Lower leg skin (tissue), 3 donors: Measurements from ENCODE around the gene TGM5.

Source experiments
- CTCF ChIP-seq, 3 donors: fragments of 450-650 bp; IDR thresholded peaks; one replicate each; pipeline ENCODE4 v1.5.1; 2016; ENCODE audit warnings: antibody characterized with exemption in 3 of 3, mild to moderate bottlenecking in 3 of 3, moderate library complexity in 2 of 3
- POLR2A ChIP-seq, 2 donors: fragments of 450-650 bp; IDR thresholded peaks; one replicate each; pipeline ENCODE4 v1.6.1; 2016 to 2017; ENCODE audit warnings: antibody characterized with exemption in 2 of 2, mild to moderate bottlenecking in 1 of 2, moderate library complexity in 1 of 2

GRCh38 chr15:43214592-43215295 is 52.0 kb downstream of the TGM5 start:
- TF ChIP-seq CTCF (IDR thresholded peaks at IDR 0.05) (no peak), POLR2A (IDR thresholded peaks at IDR 0.05) (no peak)
